Measurements from ENCODE around the gene PPDPF. TPM values are rescaled to one million over a fixed set of nuclear protein-coding genes. Genes with fewer than 3 reads are reported as not detected.

The PPDPF gene
- total RNA-seq, 4 donors from 2014 or later, result 35.8 to 200 (median 88.6) TPM

- intact Hi-C loops (cut with DNase I; ENCODE audit: low total_unique reads), result no loop called here
- no peak overlapping the region for H3K27ac ChIP-seq
- H3K4me3 ChIP-seq, result no peak overlapping the region
- no peaks in the 10 kb centered on the region for H3K27me3 ChIP-seq
- no peaks in the 10 kb centered on the region for H3K36me3 ChIP-seq
- H3K9me3 ChIP-seq, result no peaks in the 10 kb centered on the region
- TF ChIP-seq POLR2A (IDR thresholded peaks at IDR 0.05) (no peak), CTCF (IDR thresholded peaks at IDR 0.05) (no peak)
- H3K4me1 ChIP-seq, result peaks cover 0 to 16% of the 10 kb centered on the region in 2 donors
- DNase-seq, result no peak
Observed at GRCh38 chr20:63525185-63525584, 4.6 kb downstream of the PPDPF start.

- H3K27me3 ChIP-seq, result no peaks in the 10 kb centered on the region
- peaks cover 0 to 16% of the 10 kb centered on the region in 2 donors for H3K4me1 ChIP-seq
- no peak overlapping the region for H3K27ac ChIP-seq
- no peak overlapping the region for H3K4me3 ChIP-seq
- no peak for DNase-seq
- intact Hi-C loops (cut with DNase I; ENCODE audit: low total_unique reads), result no loop called here
- no peaks in the 10 kb centered on the region for H3K9me3 ChIP-seq
- no peak for TF ChIP-seq POLR2A (IDR thresholded peaks at IDR 0.05)
- no peaks in the 10 kb centered on the region for H3K36me3 ChIP-seq
Observed at GRCh38 chr20:63525971-63526370, 5.4 kb downstream of the PPDPF start.

GRCh38 chr20:63527184-63527583 is 6.6 kb downstream of the PPDPF start:
- H3K4me3 ChIP-seq, result no peak overlapping the region
- intact Hi-C loops (cut with DNase I; ENCODE audit: low total_unique reads), result no loop called here
- H3K27ac ChIP-seq, result no peak overlapping the region
- TF ChIP-seq CTCF (IDR thresholded peaks at IDR 0.05) (no peak), POLR2A (IDR thresholded peaks at IDR 0.05) (no peak)
- H3K36me3 ChIP-seq, result no peaks in the 10 kb centered on the region
- H3K4me1 ChIP-seq, result peaks cover 0 to 6% of the 10 kb centered on the region in 2 donors
- no peaks in the 10 kb centered on the region for H3K27me3 ChIP-seq
- no peaks in the 10 kb centered on the region for H3K9me3 ChIP-seq
- DNase-seq, result no peak

- TF ChIP-seq CTCF (IDR thresholded peaks at IDR 0.05), result no peak
- no peak for TF ChIP-seq POLR2A (IDR thresholded peaks at IDR 0.05)
- H3K9me3 ChIP-seq, result no peaks in the 10 kb centered on the region
- H3K4me1 ChIP-seq, result no peaks in the 10 kb centered on the region
- no peak overlapping the region for H3K4me3 ChIP-seq
- no peak for DNase-seq
- H3K27ac ChIP-seq, result no peak overlapping the region
- intact Hi-C loops (cut with DNase I; ENCODE audit: low total_unique reads), result no loop called here
- no peaks in the 10 kb centered on the region for H3K36me3 ChIP-seq
- H3K27me3 ChIP-seq, result peaks cover 0 to under 1% of the 10 kb centered on the region in 2 donors
Observed at GRCh38 chr20:63529180-63529860, 8.8 kb downstream of the PPDPF start.

- H3K27me3 ChIP-seq, result peaks cover 0 to 4% of the 10 kb centered on the region in 2 donors
- H3K36me3 ChIP-seq, result no peaks in the 10 kb centered on the region
- no peak overlapping the region for H3K4me3 ChIP-seq
- no peaks in the 10 kb centered on the region for H3K4me1 ChIP-seq
- H3K9me3 ChIP-seq, result no peaks in the 10 kb centered on the region
- no peak for TF ChIP-seq POLR2A (IDR thresholded peaks at IDR 0.05)
- no peak for TF ChIP-seq CTCF (IDR thresholded peaks at IDR 0.05)
- no peak overlapping the region for H3K27ac ChIP-seq
- DNase-seq, result no peak
- intact Hi-C loops (cut with DNase I; ENCODE audit: low total_unique reads), result no loop called here
Observed at GRCh38 chr20:63529861-63530787, 9.6 kb downstream of the PPDPF start.

All from uterus (tissue), 4 donors.